K562 (cell line): ENCODE data around the gene DNAJC8. TPM values are rescaled to one million over a fixed set of nuclear protein-coding genes. Genes with fewer than 3 reads are reported as not detected.

Experiments used
- ARID3A ChIP-seq: IDR thresholded peaks from 2 replicates; pipeline ENCODE4 v1.6.1; 2012; ENCODE audit warnings: low read depth, low read length, improper control_type of control experiment, borderline replicate concordance
- CREB3 ChIP-seq: fragments of 450-650 bp; conservative IDR thresholded peaks from 2 replicates; pipeline ENCODE4 v1.6.1; 2016; ENCODE audit warnings: missing genetic modification characterization, low read depth, mild to moderate bottlenecking, missing compliant biosample characterization, moderate library complexity
- KLF1 ChIP-seq: fragments of 450-650 bp; IDR thresholded peaks from 2 replicates; pipeline ENCODE4 v1.6.1; 2016; ENCODE audit warnings: missing genetic modification characterization, missing compliant biosample characterization
- LCOR ChIP-seq: sonication (generic); formaldehyde crosslinking; IDR thresholded peaks from 2 replicates; pipeline ENCODE4 v1.8.0; 2022; ENCODE audit warnings: mild to moderate bottlenecking, missing genetic modification reagents
- MEF2D ChIP-seq: conservative IDR thresholded peaks from 2 replicates; pipeline ENCODE4 v1.6.1; 2016; ENCODE audit warnings: low read depth, missing genetic modification characterization, missing compliant biosample characterization
- MLLT1 ChIP-seq, 2 experiments: fragments of 450-650 bp; IDR thresholded peaks; 2 replicates each; pipeline ENCODE4 v1.6.1; 2016
- NCOA4 ChIP-seq: fragments of 450-650 bp; IDR thresholded peaks from 2 replicates; pipeline ENCODE4 v1.6.1; 2018; ENCODE audit warnings: mild to moderate bottlenecking; ENCODE audit not compliant: partially characterized antibody
- NR2C1 ChIP-seq, 2 experiments: fragments of 450-650 bp; IDR thresholded peaks; 2 replicates each; pipeline ENCODE4 v1.6.1; 2017; ENCODE audit warnings: mild to moderate bottlenecking in 2 of 2, antibody characterized with exemption in 1 of 2, inconsistent platforms in 1 of 2, missing compliant biosample characterization in 1 of 2, missing genetic modification characterization in 1 of 2
- PCBP1 ChIP-seq: fragments of 200-400 bp; formaldehyde crosslinking; IDR thresholded peaks from 2 replicates; pipeline ENCODE4 v1.6.1; 2018; ENCODE audit warnings: mild to moderate bottlenecking, low read depth, low read length; ENCODE audit not compliant: poor library complexity, severe bottlenecking
- RBM14 ChIP-seq: fragments of 200-400 bp; formaldehyde crosslinking; IDR thresholded peaks from 2 replicates; pipeline ENCODE4 v1.6.1; 2018; ENCODE audit warnings: low read depth, mild to moderate bottlenecking, low read length, moderate library complexity, borderline replicate concordance; ENCODE audit not compliant: insufficient read depth
- SP1 ChIP-seq: sonication (generic); formaldehyde crosslinking; IDR thresholded peaks from 2 replicates; pipeline ENCODE4 v1.8.1; 2022; ENCODE audit warnings: mild to moderate bottlenecking, missing genetic modification reagents
- SREBF1 ChIP-seq: fragments of 150-350 bp; IDR thresholded peaks from 2 replicates; pipeline ENCODE4 v1.6.1; 2014; ENCODE audit warnings: antibody characterized with exemption, low read depth, low read length, borderline replicate concordance
- STAT5A ChIP-seq: IDR thresholded peaks from 2 replicates; pipeline ENCODE4 v1.6.1; 2012; ENCODE audit warnings: low read length, inconsistent platforms, borderline replicate concordance
- U2AF2 ChIP-seq: fragments of 200-400 bp; formaldehyde crosslinking; optimal IDR thresholded peaks from 2 replicates; pipeline ENCODE3; 2017; ENCODE audit warnings: low read depth, mild to moderate bottlenecking, low read length
- USF2 ChIP-seq: sonication (generic); formaldehyde crosslinking; IDR thresholded peaks from 2 replicates; pipeline ENCODE4 v1.5.0; 2020; ENCODE audit warnings: missing genetic modification reagents
- ZNF224 ChIP-seq: sonication (generic); formaldehyde crosslinking; IDR thresholded peaks from 2 replicates; pipeline ENCODE4 v1.8.0; 2022; ENCODE audit warnings: mild to moderate bottlenecking, missing genetic modification reagents
- ZNF277 ChIP-seq: fragments of 250-450 bp; sonication (Bioruptor Pico); IDR thresholded peaks from 2 replicates; pipeline ENCODE4 v1.8.0; 2022; ENCODE audit warnings: inconsistent platforms, mild to moderate bottlenecking, moderate library complexity, borderline replicate concordance
- ZNF76 ChIP-seq: fragments of 250-450 bp; sonication (Bioruptor Pico); IDR thresholded peaks from 2 replicates; pipeline ENCODE4 v1.4.0; 2020; ENCODE audit warnings: mild to moderate bottlenecking, moderate library complexity, borderline replicate concordance
- ZNF766 ChIP-seq: fragments of 200-800 bp; sonication (Bioruptor generic); conservative IDR thresholded peaks from 2 replicates; pipeline ENCODE4 v1.6.1; 2016; ENCODE audit warnings: missing genetic modification characterization, missing compliant biosample characterization
- ZNF79 ChIP-seq: fragments of 250-450 bp; sonication (Bioruptor Pico); IDR thresholded peaks from 2 replicates; pipeline ENCODE4 v1.4.0; 2020; ENCODE audit warnings: low read depth, mild to moderate bottlenecking, moderate library complexity
- polyA plus RNA-seq, 8 experiments: library from polyadenylated mRNA; depleted of rRNA in 4 of 8; stranded (reverse) in 5 of 8; unstranded in 3 of 8; fragments of >200 nt; fragmentation: Nextera tagmentation in 2 of 8; fragmentation: Illumina TruSeq in 1 of 8; extraction: Ambion mirVana in 2 of 8; extraction: Trizol in 1 of 8; gene quantifications; 2 replicates each; pipeline versions ENCODE4 v1.2.1 to v1.2.3, GENCODE V29; 2011 to 2014; ENCODE audit warnings: inconsistent platforms in 1 of 8, missing spikeins in 1 of 8
- total RNA-seq, 7 experiments: library from RNA; depleted of rRNA in 6 of 7; stranded (reverse); fragments of >200 nt in 6 of 7; fragmentation: Illumina TruSeq in 2 of 7; extraction: Trizol in 2 of 7; gene quantifications; 2 replicates each; pipeline versions ENCODE4 v1.2.1 to v1.2.3, GENCODE V29; 2011 to 2021; ENCODE audit warnings: low replicate concordance in 1 of 7

The DNAJC8 gene
- total and polyA plus RNA-seq, 9 of the 15 experiments (the other 6 are each of a cell fraction or from before 2014, with no cell fraction given), result 143 to 508 (median 209) TPM

GRCh38 chr1:28249013-28249865, 16.4 kb upstream of the DNAJC8 start (continued):
- TF ChIP-seq CREB3 (no peak), ZNF79 (CRISPR knock-in tag) (no peak), SP1 (CRISPR knock-in tag) (no peak), NCOA4 (no peak), ZNF766 (CRISPR knock-in tag) (no peak), ARID3A (0 out of 2 replicates have a peak, but pooled peaks have one; percentile 61), RBM14 (no peak), SREBF1 (no peak), LCOR (CRISPR knock-in tag) (no peak), KLF1 (tag) (no peak), ZNF76 (no peak), NR2C1 (IDR thresholded peaks at IDR 0.05) (peak; percentile 19; the same call in 1 of the 2 replicates), NR2C1 (tag; IDR thresholded peaks at IDR 0.05) (no peak), STAT5A (no peak), ZNF224 (CRISPR knock-in tag) (no peak), MLLT1 (IDR thresholded peaks at IDR 0.05) (no peak), USF2 (CRISPR knock-in tag) (no peak), U2AF2 (no peak), MEF2D (tag) (peak; percentile 93), PCBP1 (no peak), ZNF277 (CRISPR knock-in tag) (no peak)
